HG02885 (cell line): Measurements from ENCODE around the gene PIK3R6.

ENCODE experiments used
- ATAC-seq: cut with Tn5 transposase; IDR thresholded peaks from one replicate; pipeline ENCODE4 v1.9.1; 2021; ENCODE audit warnings: mild to moderate bottlenecking; ENCODE audit not compliant: unreplicated experiment, poor library complexity

The PIK3R6 gene

GRCh38 chr17:8800656-8801055 lies 66.8 kb downstream of the PIK3R6 start:
- no peak for ATAC-seq

DNA sequence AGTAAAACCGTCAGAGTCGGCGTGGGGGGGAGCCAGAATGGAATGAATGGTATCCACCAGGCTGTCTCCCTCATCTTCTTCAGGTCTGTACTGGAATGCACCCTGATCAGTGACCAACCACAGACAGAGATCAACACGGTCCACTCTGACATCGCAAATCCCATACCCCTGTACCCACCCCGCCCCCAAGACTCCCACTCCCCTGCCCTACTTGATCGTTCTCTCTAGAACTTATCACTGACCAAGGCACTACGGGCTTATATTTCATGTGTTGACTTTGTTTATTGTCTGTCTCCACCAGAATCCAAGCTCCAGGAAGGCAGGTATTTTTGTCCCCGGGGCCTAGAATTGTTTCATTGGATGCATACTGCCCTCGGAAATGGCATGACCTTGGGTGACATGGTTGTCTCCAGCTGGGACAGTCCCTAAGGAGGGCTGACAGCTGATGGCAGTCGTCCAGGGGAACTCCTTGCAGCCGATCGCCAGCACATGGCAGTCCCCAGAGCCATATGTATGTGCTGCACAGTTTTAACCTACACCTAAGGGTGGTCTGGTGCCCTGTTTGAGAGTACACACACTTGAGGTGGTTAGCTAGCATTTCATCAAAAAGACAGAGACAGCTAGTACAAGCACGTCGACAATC lies 67.8 kb downstream of the PIK3R6 start:
- ATAC-seq, result no peak

GRCh38 chr17:8798846-8799569 lies 68.5 kb downstream of the PIK3R6 start, which contains the start of gene MFSD6L:
Gene MFSD6L, minus strand, starts transcription at chr17:8799365. Its CDS starts 245 bp downstream, at chr17:8799120.
- ATAC-seq, result no peak

GRCh38 chr17:8798176-8798845 lies 69.2 kb downstream of the PIK3R6 start:
- no peak for ATAC-seq

GRCh38 chr17:8797621-8798175 lies 69.8 kb downstream of the PIK3R6 start:
- ATAC-seq, result no peak

DNA sequence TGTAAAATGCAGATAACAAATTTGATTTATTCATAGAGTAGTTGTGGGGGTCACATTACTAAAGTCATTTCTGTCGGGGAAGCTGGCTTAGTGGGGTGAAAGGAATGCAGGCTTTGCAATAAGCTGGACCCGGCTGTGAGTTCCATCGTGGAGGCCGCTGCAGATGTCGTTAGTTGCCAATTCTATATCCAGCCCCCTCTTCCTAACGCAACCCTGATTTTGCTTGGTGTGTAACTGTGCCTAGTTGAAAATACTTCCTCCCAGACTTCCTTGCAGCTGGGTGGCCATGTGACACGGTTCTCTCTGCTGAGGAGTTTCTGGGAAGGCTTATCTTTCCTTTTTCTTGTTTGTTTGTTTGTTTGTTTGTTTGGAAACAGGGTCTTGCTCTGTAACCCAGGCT lies 72.8 kb downstream of the PIK3R6 start:
- ATAC-seq, result no peak

DNA sequence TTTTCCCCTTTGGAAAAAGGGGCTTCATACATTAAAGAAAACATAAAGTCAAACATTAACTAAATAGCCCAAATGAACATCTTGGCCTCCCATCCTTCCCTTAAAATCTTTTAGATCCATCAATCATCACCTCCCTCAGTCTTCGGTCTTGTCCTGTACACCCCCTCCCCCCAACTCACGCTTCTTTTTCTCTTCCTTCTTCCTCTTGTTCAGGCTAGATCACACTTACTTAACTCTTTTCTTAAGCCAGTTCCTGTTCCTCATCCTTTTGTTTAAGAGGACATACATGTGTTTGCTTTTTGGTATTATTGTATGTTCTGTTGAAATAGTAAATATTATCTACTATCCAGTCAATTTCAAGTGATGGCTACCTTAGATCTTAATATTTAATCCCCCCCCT lies 73.8 kb downstream of the PIK3R6 start:
- no peak for ATAC-seq

DNA sequence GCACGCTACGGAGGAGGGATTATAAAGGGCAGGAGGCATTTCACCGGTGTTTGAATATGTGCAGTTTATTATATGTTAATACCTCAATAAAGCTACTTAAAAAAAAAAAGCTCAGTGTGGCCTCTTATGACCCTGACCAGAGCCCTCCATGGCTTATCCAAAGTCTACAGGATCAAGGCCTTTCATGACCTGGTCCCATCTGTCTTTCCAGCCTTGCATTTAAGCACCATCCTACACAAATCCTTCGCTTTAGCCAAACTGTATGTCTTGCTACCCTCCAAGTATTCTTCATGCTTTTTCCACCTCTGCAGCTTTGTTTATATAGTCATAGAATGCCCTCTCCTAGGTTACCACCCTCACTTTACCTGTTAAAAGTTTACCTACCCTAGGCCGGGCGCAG lies 74.8 kb downstream of the PIK3R6 start:
- ATAC-seq, result no peak

GRCh38 chr17:8791910-8792270 lies 75.6 kb downstream of the PIK3R6 start:
- no peak for ATAC-seq

- no peak for ATAC-seq
Measured at GRCh38 chr17:8791248-8791909, 76.1 kb downstream of the PIK3R6 start.

DNA sequence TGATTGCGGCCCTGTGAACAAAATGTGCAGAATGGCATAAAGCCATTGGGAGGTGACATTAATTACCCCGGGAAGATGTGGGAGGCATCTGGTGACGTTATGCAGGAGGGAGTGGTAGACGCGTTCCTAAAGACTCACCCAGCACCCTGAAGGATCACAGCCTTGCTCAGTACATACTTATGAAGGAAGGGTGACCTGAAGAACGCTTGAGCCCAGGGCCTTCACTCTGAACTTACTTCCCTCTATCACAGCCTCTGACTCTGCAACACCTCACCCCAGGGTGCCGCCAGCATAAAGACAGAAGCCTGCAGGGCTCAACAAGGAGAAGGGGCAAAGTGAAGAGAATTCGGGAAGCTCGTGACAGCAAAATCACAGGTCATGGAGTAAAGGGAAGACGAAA lies 77.7 kb downstream of the PIK3R6 start:
- no peak for ATAC-seq

DNA sequence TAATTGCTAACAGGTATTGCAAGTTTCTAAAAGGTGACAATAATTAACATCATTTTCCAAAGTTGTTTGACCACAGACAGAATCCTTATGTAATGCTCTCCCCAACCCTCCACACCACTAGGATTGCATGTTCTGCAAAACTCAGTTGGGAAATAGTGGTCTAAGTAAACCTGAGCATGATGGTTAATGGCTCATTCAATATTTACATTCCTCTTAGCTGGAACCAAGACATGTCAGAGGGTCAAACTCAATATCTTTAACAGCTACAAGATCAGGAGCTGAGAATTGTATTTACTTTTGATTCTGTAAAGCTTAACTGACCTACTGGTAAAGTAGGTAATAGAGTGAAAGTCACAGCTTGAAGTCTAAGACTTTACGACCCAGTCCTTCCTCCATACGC lies 78.5 kb downstream of the PIK3R6 start:
- ATAC-seq, result no peak

DNA sequence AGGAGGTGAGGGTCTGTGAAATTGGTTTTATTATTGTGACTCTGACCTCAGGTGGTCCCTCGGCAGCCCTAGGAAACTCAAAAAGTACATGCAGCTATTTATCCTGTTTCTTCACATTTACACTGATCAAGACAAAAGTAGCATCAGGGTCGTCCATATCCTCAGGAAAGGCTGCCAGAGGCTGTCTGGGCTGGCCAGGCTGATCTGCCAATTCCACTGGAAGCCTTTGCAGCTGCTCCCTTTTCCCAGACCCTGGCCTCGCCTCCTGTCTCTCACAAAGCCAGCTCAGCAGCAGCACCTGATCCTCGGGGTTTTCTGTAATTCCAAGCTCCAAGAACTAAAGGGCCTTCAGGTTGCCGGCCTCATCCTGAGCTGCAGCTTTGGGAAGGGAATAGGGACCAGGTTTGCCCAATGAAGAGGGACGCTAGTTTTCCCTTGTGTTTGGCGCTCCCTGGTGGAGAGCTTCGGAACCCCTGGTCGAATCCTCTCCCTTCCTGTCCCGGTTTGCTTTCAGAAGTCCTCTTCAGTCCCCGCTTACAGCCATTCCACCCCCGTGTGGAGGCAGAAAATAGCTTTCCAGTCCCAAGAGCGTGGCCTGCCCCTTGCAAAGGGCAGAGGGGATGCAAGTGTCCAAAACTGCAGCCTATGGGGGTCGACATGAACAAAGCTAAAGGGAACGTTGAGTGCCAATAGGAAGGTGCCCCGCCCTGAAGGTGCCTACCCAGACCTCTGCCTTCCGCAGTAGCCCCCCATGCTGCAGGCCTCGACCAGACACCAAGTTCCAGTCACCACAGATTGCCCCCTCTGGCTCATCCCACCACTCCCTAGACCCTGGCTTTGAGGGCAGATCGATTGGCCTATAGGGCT lies 81.7 kb downstream of the PIK3R6 start:
- no peak for ATAC-seq

GRCh38 chr17:8782176-8782575 lies 85.3 kb downstream of the PIK3R6 start:
- no peak for ATAC-seq

DNA sequence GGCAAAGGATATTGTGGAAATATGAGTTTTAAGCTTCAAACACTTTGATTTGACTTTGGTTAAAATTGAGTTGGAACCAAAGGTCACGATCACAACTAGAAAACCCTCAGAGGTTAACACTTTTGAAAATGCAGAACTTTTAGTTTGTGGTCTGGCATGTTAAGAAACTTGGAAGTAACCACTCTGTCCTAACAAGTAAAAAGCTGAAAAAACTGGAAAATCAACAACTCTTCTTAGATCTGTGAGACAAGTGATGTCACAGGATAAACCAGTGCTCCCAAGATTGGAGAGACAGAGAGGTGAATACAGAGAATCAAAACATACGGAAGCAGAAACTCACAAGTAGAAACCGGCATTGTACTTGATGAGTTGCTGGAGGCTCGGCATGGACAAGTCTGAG lies 85.7 kb downstream of the PIK3R6 start:
- no peak for ATAC-seq

DNA sequence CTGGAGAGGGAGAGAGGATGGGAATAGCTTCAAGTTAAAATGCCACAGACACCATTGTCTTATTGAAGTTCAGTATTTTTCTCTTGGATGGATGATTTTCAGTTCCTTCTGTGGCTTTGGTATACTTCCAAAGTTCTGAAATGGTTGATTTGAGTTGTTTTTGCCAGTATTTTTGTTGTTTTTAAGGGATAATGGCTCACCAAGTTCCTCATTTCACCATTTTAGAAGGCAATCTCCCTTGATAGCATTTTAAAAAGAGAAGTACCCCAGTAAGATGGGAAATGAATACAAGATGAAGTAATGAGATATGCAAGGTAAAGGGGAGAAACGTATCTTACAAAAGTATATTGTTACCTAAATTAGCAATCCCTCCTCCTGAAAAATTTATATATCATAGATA lies 90.6 kb downstream of the PIK3R6 start:
- ATAC-seq, result no peak

DNA sequence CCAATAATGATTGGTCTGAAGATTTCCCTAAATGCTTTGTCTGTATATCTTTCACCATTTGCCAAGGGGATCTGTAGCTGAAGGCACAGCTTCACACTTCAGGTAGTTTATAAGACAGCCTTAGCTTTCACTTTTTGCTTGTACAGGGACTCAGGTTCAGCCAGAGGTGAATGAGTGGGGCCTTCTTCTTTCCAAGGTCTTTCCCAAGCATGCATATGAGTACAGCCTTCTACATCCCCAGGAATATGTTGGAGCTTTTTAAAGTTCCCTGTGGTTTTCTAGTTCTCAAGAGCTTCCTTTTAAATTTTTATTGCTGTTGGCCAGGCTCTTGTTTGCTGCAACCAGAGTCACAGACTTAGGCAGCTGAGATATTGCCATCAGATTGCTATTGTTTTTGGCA lies 91.2 kb downstream of the PIK3R6 start:
- no peak for ATAC-seq

- ATAC-seq, result no peak
Measured at GRCh38 chr17:8766731-8767130, 100.7 kb downstream of the PIK3R6 start.

DNA sequence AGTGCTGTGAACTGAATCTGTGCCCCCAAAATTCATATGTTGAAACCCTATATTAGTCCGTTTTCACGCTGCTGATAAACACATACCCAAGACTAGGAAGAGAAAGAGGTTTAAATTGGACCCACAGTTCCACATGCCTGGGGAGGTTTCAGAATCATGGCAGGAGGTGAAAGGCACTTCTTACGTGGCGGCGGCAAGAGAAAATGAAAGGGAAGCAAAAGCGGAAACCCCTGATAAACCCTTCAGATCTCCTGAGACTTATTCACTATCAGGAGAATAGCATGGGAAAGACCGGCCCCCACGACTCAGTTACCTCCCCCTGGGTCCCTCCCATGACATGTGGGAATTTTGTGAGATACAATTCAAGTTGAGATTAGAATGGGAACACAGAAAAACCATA lies 105.5 kb downstream of the PIK3R6 start:
- no peak for ATAC-seq

DNA sequence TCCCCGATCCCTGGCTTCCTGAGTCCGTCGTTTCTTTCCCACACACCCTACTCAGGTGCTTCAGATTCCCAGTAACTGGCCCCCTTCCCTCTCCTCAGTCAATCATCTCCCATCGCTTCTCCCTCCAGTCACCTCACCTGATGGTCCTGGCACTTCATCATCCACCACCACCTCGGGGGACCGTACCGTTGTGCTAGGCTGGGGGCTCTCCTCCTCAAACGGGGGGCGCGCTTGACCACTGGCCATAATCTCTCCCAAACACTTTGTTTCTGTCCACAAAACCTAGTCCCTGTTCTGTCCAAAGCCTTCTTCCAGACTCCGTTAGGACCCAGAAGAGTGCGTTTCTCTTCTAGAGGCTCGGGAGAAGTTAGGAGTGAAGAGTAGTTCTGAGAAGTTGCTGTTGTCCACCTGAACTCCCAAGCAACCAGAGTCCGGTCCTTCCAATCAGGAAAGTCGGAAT lies 109.3 kb downstream of the PIK3R6 start, which contains the start of gene SPDYE4:
Gene SPDYE4, minus strand, starts transcription at position 410 of the 460 bp plus-strand sequence. Its CDS starts 164 bp downstream, at position 246.
- no peak for ATAC-seq
